Pancreas (tissue), 10 donors: ENCODE results near the gene GEMIN2. TPM values are rescaled to one million over a fixed set of nuclear protein-coding genes. Genes with fewer than 3 reads are reported as not detected.

Experiments used
- ATAC-seq, 4 donors: fragments of 200-7000 bp; cut with Tn5 transposase; one replicate each; pipeline versions ENCODE4 v1.8.0 to v1.9.1; 2020; ENCODE audit warnings: mild to moderate bottlenecking in 4 of 4, moderate library complexity in 4 of 4
- DNase-seq, 6 donors: peaks; one replicate each; pipeline ENCODE4 v3.0.0-alpha.2; 2020
- FAIRE-seq: peaks from 2 replicates; lab custom pipeline; 2012; peaks lifted over from hg19 to GRCh38; lab: Jason Lieb, UNC
- H3K27ac ChIP-seq, 4 donors: fragments of 200-600 bp; sonication (generic); 1 replicate in 3 of 4; 2 replicates in 1 of 4; pipeline versions ENCODE4 v1.5.0 to v1.8.0; 2020
- H3K27me3 ChIP-seq, 4 donors: fragments of 200-600 bp; one replicate each; pipeline ENCODE4 v1.8.0; 2021
- H3K36me3 ChIP-seq, 3 donors: fragments of 200-600 bp; sonication (generic) in 1 of 3; one replicate each; pipeline versions ENCODE4 v1.5.0 to v1.8.0; 2020 to 2021
- H3K4me1 ChIP-seq, 3 donors: fragments of 200-600 bp; one replicate each; pipeline ENCODE4 v1.8.0; 2021
- H3K4me3 ChIP-seq, 4 donors: fragments of 200-600 bp; sonication (generic) in 2 of 4; one replicate each; pipeline versions ENCODE4 v1.5.0 to v1.8.0; 2020 to 2021
- H3K9me3 ChIP-seq, 4 donors: fragments of 200-600 bp; one replicate each; pipeline ENCODE4 v1.8.0; 2021
- CTCF ChIP-seq, 4 donors: fragments of 200-600 bp; sonication (generic) in 3 of 4; IDR thresholded peaks; one replicate each; pipeline versions ENCODE4 v1.5.0 to v1.8.0; 2021; ENCODE audit warnings: antibody characterized with exemption in 4 of 4
- WGBS, 2 donors: extraction: QIAGEN DNeasy Blood & Tissue Kit; methylation state at CpG; one replicate each; pipeline ENCODE4 v1.1.7; 2013; 5-methylcytosine and 5-hydroxymethylcytosine counted together
- intact Hi-C, 3 donors: fragments of 100-400 bp; cut with DNase I; formaldehyde crosslinking; loops; one replicate each; pipeline versions ENCODE4 v1.11.1 to v1.14.2; 2022
- polyA plus RNA-seq, 2 donors: library from polyadenylated mRNA; stranded (reverse); fragments of 200-250 nt; gene quantifications; one replicate each; pipeline ENCODE4 v1.2.3, GENCODE V29; 2013
- total RNA-seq, 6 donors: library from RNA; stranded (reverse); fragmentation: NEBNext Ultra II Directional in 4 of 6; extraction: Animal tissue kit (Norgen Biotek cat#: 25700) in 4 of 6; gene quantifications; one replicate each; pipeline versions ENCODE4 v1.2.1 to v1.2.4, GENCODE V29; 2021 to 2023
- donor health status: healthy with polysubstance abuse.
- donor health status: DM: no; HTN: no; CAD: no; lungs with moderate emphysema.
- donor health status: DM: no; HTN: no; CAD: no.
- donor health status: control.
- donor health status: control.
- donor health status: Bipolar disorder and iron deficiency.
- donor health status: DM: yes; HTN: yes; CAD: no.
- donor health status: DM: no; HTN: no; CAD: no.
- donor health status: DM: no; HTN: no; CAD: no.
- donor health status: DM: yes; HTN: yes; CAD: no.

Gene GEMIN2
- total and polyA plus RNA-seq, 8 donors = 3.1 to 8.8 (median 4.7) TPM

- Histone ChIP-seq H3K9me3 (no peaks in the 10 kb centered on the region), H3K27ac (no peak overlapping the region), H3K36me3 (peaks cover 2 to 44% (median 22%) of the 10 kb centered on the region in 3 donors), H3K4me3 (no peak overlapping the region), H3K27me3 (no peaks in the 10 kb centered on the region), H3K4me1 (no peaks in the 10 kb centered on the region)
- TF ChIP-seq CTCF (IDR thresholded peaks at IDR 0.05) = no peak
- DNase-seq = no peak
- intact Hi-C loops = no loop called here
- 60% methylated on average over 5 of the region's 5 CpGs for WGBS, 2 donors
- no peak for ATAC-seq
- no peak for FAIRE-seq
Measured at GRCh38 chr14:39083127-39083526, 31.0 kb upstream of the GEMIN2 start.

GRCh38 chr14:39085933-39086332, 28.2 kb upstream of the GEMIN2 start:
- WGBS, 2 donors = 87 to 90% methylated on average over 7 of the region's 7 CpGs
- no peak overlapping the region for H3K4me3 ChIP-seq
- H3K27me3 ChIP-seq = no peaks in the 10 kb centered on the region
- no peaks in the 10 kb centered on the region for H3K4me1 ChIP-seq
- DNase-seq (no peak), ATAC-seq (no peak), FAIRE-seq (no peak)
- intact Hi-C loops = no loop called here
- no peaks in the 10 kb centered on the region for H3K9me3 ChIP-seq
- no peak for TF ChIP-seq CTCF (IDR thresholded peaks at IDR 0.05)
- H3K36me3 ChIP-seq = peaks cover 2 to 63% (median 29%) of the 10 kb centered on the region in 3 donors
- H3K27ac ChIP-seq = no peak overlapping the region

- H3K4me3 ChIP-seq = no peak overlapping the region
- TF ChIP-seq CTCF (IDR thresholded peaks at IDR 0.05) = no peak
- H3K36me3 ChIP-seq = peaks cover 2 to 68% (median 34%) of the 10 kb centered on the region in 3 donors
- intact Hi-C loops = no loop called here
- no peaks in the 10 kb centered on the region for H3K4me1 ChIP-seq
- H3K27ac ChIP-seq = no peak overlapping the region
- DNase-seq (no peak), FAIRE-seq (no peak), ATAC-seq (no peak)
- no peaks in the 10 kb centered on the region for H3K27me3 ChIP-seq
- H3K9me3 ChIP-seq = no peaks in the 10 kb centered on the region
- 94 to 99% methylated on average over 2 of the region's 2 CpGs for WGBS, 2 donors
Measured at GRCh38 chr14:39087493-39087892, 26.6 kb upstream of the GEMIN2 start.

- FAIRE-seq (no peak), ATAC-seq (no peak), DNase-seq (no peak)
- intact Hi-C loops = no loop called here
- 81 to 86% methylated on average over 4 of the region's 4 CpGs for WGBS, 2 donors
- H3K4me1 ChIP-seq = no peaks in the 10 kb centered on the region
- no peaks in the 10 kb centered on the region for H3K9me3 ChIP-seq
- H3K4me3 ChIP-seq = no peak overlapping the region
- H3K27ac ChIP-seq = no peak overlapping the region
- H3K36me3 ChIP-seq = peaks cover 0 to 58% (median 24%) of the 10 kb centered on the region in 3 donors
- H3K27me3 ChIP-seq = no peaks in the 10 kb centered on the region
- no peak for TF ChIP-seq CTCF (IDR thresholded peaks at IDR 0.05)
Measured at GRCh38 chr14:39090548-39091111, 23.5 kb upstream of the GEMIN2 start.

GRCh38 chr14:39091716-39092115, 22.4 kb upstream of the GEMIN2 start:
- FAIRE-seq = no peak
- H3K27ac ChIP-seq = no peak overlapping the region
- 84 to 92% methylated on average over 1 of the region's 1 CpG for WGBS, 2 donors

More at GRCh38 chr14:39091716-39092115, 22.4 kb upstream of the GEMIN2 start:
- DNase-seq (no peak), ATAC-seq (no peak)
- Histone ChIP-seq H3K9me3 (no peaks in the 10 kb centered on the region), H3K4me3 (no peak overlapping the region), H3K36me3 (peaks cover 0 to 51% (median 14%) of the 10 kb centered on the region in 3 donors), H3K4me1 (no peaks in the 10 kb centered on the region), H3K27me3 (no peaks in the 10 kb centered on the region)
- no peak for TF ChIP-seq CTCF (IDR thresholded peaks at IDR 0.05)
- intact Hi-C loops = no loop called here
